Measurements from ENCODE around the gene TNFRSF19.

The TNFRSF19 gene

DNA sequence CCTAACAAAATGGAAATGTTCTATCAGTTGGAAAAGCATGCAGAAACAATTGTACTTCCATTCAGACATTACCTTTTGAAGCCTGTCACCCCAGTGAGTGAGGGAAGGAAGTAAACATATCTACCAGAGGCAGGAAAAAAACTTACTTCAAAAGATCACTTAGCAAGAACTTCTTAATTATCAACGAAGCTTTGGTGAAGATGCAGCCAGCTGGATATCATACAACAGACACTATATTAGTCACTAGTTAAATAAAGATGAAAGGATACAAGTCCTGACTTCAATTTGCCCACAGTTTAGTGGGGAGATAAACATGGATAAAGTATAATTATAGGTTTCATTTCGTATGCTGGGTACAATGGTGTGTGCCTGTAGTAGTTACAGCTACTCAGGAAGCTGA lies 148.8 kb downstream of the TNFRSF19 start:
- DNase-seq (ENCODE audit: low spot score) (no peak), ATAC-seq (ENCODE audit: low read depth) (no peak)
- TF ChIP-seq CTCF (IDR thresholded peaks at IDR 0.05; ENCODE audit: poor library complexity, severe bottlenecking): no peak
- Histone ChIP-seq H3K4me3 (ENCODE audit: severe bottlenecking) (no peak overlapping the region), H3K9me3 (ENCODE audit: severe bottlenecking) (no peaks in the 10 kb centered on the region), H3K27ac (ENCODE audit: poor library complexity, severe bottlenecking) (no peak overlapping the region), H3K4me1 (ENCODE audit: insufficient read depth, poor library complexity, severe bottlenecking) (no peaks in the 10 kb centered on the region), H3K27me3 (ENCODE audit: insufficient read depth, poor library complexity, severe bottlenecking) (no peaks in the 10 kb centered on the region), H3K36me3 (ENCODE audit: low read depth) (no peaks in the 10 kb centered on the region)

DNA sequence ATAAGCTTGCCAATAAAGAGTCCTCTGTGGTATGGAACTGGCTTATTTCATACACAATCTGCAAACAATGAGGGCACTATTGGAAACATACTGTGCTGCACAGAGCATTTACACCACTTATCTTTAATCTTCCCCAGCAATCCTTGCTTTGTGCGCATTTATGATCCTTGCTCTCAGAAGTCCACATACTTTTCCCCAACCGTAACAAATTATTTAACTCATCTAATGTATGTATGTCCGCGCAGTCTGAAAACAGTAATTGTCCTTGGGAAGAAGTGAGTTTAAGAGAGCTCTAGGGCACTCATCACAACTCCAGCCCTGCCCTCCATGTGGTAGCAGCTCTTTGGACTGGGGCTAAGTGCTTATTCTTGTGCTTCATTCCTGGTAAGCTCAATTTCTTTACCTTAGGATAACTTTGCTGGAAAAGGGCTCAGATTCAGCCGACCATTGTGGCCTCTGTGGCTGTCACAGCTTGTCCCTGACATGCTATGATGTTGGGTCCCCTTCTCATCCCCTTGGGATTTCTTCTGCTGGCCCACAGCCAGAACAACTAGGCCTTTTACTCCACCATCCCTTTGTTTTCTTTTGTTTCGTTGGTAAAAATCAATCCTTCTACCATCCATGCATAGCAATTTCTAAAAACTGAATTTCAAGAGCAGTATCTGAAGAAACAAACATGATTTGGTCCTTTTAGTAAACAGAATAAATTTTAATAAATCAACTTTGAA lies 152.7 kb downstream of the TNFRSF19 start:
- no peaks in the 10 kb centered on the region for H3K36me3 ChIP-seq (ENCODE audit: low read depth)
- no peaks in the 10 kb centered on the region for H3K9me3 ChIP-seq (ENCODE audit: severe bottlenecking)
- H3K27me3 ChIP-seq (ENCODE audit: insufficient read depth, poor library complexity, severe bottlenecking): no peaks in the 10 kb centered on the region
- H3K4me3 ChIP-seq (ENCODE audit: severe bottlenecking): no peak overlapping the region
- TF ChIP-seq CTCF (IDR thresholded peaks at IDR 0.05; ENCODE audit: poor library complexity, severe bottlenecking): no peak
- no peak for ATAC-seq (ENCODE audit: low read depth)
- H3K4me1 ChIP-seq (ENCODE audit: insufficient read depth, poor library complexity, severe bottlenecking): no peaks in the 10 kb centered on the region
- no peak for DNase-seq (ENCODE audit: low spot score)
- H3K27ac ChIP-seq (ENCODE audit: poor library complexity, severe bottlenecking): no peak overlapping the region

DNA sequence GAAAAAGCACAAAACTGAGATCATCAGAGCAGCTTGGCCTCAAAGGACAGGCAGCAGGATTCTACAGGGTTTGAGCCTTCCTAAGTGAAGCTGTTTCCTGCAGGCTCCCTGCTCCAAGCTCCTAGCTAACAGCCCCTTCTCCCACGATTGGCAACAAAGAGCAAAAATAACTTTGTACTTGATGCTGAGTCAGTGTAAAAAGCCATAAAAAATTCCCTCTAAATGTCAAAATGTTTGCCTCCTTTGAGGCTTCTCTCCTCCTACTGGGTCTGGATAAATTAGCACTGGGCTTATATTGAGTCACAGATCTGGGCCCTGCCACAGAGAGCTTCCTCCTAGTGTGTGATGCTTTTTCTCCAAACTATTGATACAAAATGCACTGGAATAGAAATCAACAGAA lies 153.3 kb downstream of the TNFRSF19 start:
- no peak overlapping the region for H3K27ac ChIP-seq (ENCODE audit: poor library complexity, severe bottlenecking)
- H3K4me1 ChIP-seq (ENCODE audit: insufficient read depth, poor library complexity, severe bottlenecking): no peaks in the 10 kb centered on the region
- no peaks in the 10 kb centered on the region for H3K9me3 ChIP-seq (ENCODE audit: severe bottlenecking)
- no peaks in the 10 kb centered on the region for H3K27me3 ChIP-seq (ENCODE audit: insufficient read depth, poor library complexity, severe bottlenecking)
- H3K36me3 ChIP-seq (ENCODE audit: low read depth): no peaks in the 10 kb centered on the region
- no peak for TF ChIP-seq CTCF (IDR thresholded peaks at IDR 0.05; ENCODE audit: poor library complexity, severe bottlenecking)
- no peak overlapping the region for H3K4me3 ChIP-seq (ENCODE audit: severe bottlenecking)
- ATAC-seq (ENCODE audit: low read depth) (no peak), DNase-seq (ENCODE audit: low spot score) (no peak)

DNA sequence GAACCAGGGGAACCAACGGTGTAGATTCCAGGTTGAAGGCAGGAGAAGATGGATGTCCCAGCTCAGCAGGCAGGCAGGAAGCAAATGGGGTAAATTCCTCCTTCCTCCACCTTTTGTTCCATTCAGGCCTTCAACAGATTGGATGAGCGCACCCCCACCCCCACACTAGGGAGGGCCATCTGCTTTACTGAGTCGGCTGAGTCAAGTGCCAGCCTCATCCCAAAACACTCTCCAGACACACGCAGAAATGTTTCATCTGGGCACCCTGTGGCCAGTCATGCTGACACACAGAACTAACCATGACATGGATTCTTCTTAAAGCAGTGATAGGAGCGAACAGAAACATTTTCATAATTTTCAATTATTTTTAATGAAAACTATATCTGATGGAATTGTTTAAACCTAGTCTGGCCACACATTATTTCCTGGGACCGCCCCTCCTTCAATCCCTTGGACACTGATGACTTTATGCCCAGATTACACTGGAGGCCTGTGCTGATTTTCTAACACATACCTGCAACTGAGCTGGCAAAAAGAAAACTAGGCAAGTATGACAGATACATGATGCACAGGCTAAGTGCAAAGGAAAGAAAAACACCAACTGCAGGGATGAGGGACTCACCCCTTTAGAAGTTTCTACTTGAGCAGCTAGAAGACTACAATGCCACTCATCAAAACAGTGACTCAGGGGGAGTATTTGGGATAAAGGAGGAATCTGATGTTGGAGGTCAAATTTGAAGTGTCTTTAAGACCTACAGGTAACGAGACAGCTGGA lies 154.2 kb downstream of the TNFRSF19 start:
- no peak for TF ChIP-seq CTCF (IDR thresholded peaks at IDR 0.05; ENCODE audit: poor library complexity, severe bottlenecking)
- H3K4me3 ChIP-seq (ENCODE audit: severe bottlenecking): no peak overlapping the region
- no peaks in the 10 kb centered on the region for H3K9me3 ChIP-seq (ENCODE audit: severe bottlenecking)
- ATAC-seq (ENCODE audit: low read depth) (no peak), DNase-seq (ENCODE audit: low spot score) (no peak)
- no peaks in the 10 kb centered on the region for H3K4me1 ChIP-seq (ENCODE audit: insufficient read depth, poor library complexity, severe bottlenecking)
- no peaks in the 10 kb centered on the region for H3K36me3 ChIP-seq (ENCODE audit: low read depth)
- no peaks in the 10 kb centered on the region for H3K27me3 ChIP-seq (ENCODE audit: insufficient read depth, poor library complexity, severe bottlenecking)
- H3K27ac ChIP-seq (ENCODE audit: poor library complexity, severe bottlenecking): no peak overlapping the region
